Measurements from ENCODE around the gene SF3B3. TPM values are rescaled to one million over a fixed set of nuclear protein-coding genes. Genes with fewer than 3 reads are reported as not detected.
"Not testable (repeated sequence)": the region's sequence is repeated elsewhere in the genome, so short reads cannot be mapped to it uniquely, and the experiment has no call there.

The SF3B3 gene
- total and polyA plus RNA-seq, 2 donors = 120 to 121 TPM

- WGBS = under 1% methylated on average over 36 of the region's 36 CpGs
- DNase-seq (ENCODE audit: low read depth in 6 of 9, low spot score in 9 of 9) = peak; percentile 81 to 96 (median 87)
- no peaks in the 10 kb centered on the region for H3K9me3 ChIP-seq (ENCODE audit: control insufficient read depth in 2 of 2, insufficient read depth in 1 of 2, low read length in 1 of 2)
These were observed 407 bp upstream of the SF3B3 start, which contains the start of gene COG4 for GRCh38 chr16:70523076-70523742. Gene COG4 (minus strand): TSS chr16:70523554. CDS start chr16:70523543, 11 bp downstream.

GRCh38 chr16:70524399-70524825, 796 bp downstream of the SF3B3 start:
- H3K4me1 ChIP-seq (ENCODE audit: control insufficient read depth in 2 of 2, insufficient read depth in 2 of 2, low read length in 2 of 2) = peaks cover 13 to 26% of the 10 kb centered on the region in 2 donors
- H3K27me3 ChIP-seq (ENCODE audit: control insufficient read depth in 2 of 2, insufficient read depth in 1 of 2, low read length in 1 of 2); H3K9me3 ChIP-seq (ENCODE audit: control insufficient read depth in 2 of 2, insufficient read depth in 1 of 2, low read length in 1 of 2); DNase-seq (ENCODE audit: low read depth in 6 of 9, low spot score in 9 of 9): not testable (repeated sequence)
- H3K27ac ChIP-seq (ENCODE audit: low read depth in 1 of 2, low read length in 1 of 2) = peak overlapping the region; percentile 95 to 97
- WGBS = under 1% methylated on average over 24 of the region's 24 CpGs
- H3K36me3 ChIP-seq (ENCODE audit: control insufficient read depth in 2 of 2, insufficient read depth in 2 of 2, low read length in 1 of 2) = peaks cover 20 to 35% of the 10 kb centered on the region in 2 donors
- H3K4me3 ChIP-seq (ENCODE audit: low read length in 2 of 2) = peak overlapping the region; percentile 93 to 99

More at GRCh38 chr16:70523076-70523742, 407 bp upstream of the SF3B3 start, which contains the start of gene COG4:
- Histone ChIP-seq H3K36me3 (ENCODE audit: control insufficient read depth in 2 of 2, insufficient read depth in 2 of 2, low read length in 1 of 2) (peaks cover 12 to 26% of the 10 kb centered on the region in 2 donors), H3K4me3 (ENCODE audit: low read length in 2 of 2) (peak within 1 kb of the TSS; percentile 93 to 99), H3K27me3 (ENCODE audit: control insufficient read depth in 2 of 2, insufficient read depth in 1 of 2, low read length in 1 of 2) (no peaks in the 10 kb centered on the region), H3K27ac (ENCODE audit: low read depth in 1 of 2, low read length in 1 of 2) (peak within 1 kb of the TSS; percentile 95 to 97), H3K4me1 (ENCODE audit: control insufficient read depth in 2 of 2, insufficient read depth in 2 of 2, low read length in 2 of 2) (peaks cover 13 to 26% of the 10 kb centered on the region in 2 donors)

- H3K4me1 ChIP-seq (ENCODE audit: control insufficient read depth in 2 of 2, insufficient read depth in 2 of 2, low read length in 2 of 2) = peaks cover 13 to 22% of the 10 kb centered on the region in 2 donors
- 79% methylated on average over 6 of the region's 6 CpGs for WGBS
- no peak for DNase-seq (ENCODE audit: low read depth in 6 of 9, low spot score in 9 of 9)
- no peak overlapping the region for H3K27ac ChIP-seq (ENCODE audit: low read depth in 1 of 2, low read length in 1 of 2)
- peaks cover 37 to 52% of the 10 kb centered on the region in 2 donors for H3K36me3 ChIP-seq (ENCODE audit: control insufficient read depth in 2 of 2, insufficient read depth in 2 of 2, low read length in 1 of 2)
- no peaks in the 10 kb centered on the region for H3K9me3 ChIP-seq (ENCODE audit: control insufficient read depth in 2 of 2, insufficient read depth in 1 of 2, low read length in 1 of 2)
- H3K27me3 ChIP-seq (ENCODE audit: control insufficient read depth in 2 of 2, insufficient read depth in 1 of 2, low read length in 1 of 2) = no peaks in the 10 kb centered on the region
- H3K4me3 ChIP-seq (ENCODE audit: low read length in 2 of 2) = no peak overlapping the region
These were observed 2.8 kb downstream of the SF3B3 start for GRCh38 chr16:70526403-70526802.

GRCh38 chr16:70527315-70527996, 3.8 kb downstream of the SF3B3 start:
- no peak overlapping the region for H3K4me3 ChIP-seq (ENCODE audit: low read length in 2 of 2)
- H3K36me3 ChIP-seq (ENCODE audit: control insufficient read depth in 2 of 2, insufficient read depth in 2 of 2, low read length in 1 of 2) = peaks cover 46 to 60% of the 10 kb centered on the region in 2 donors
- DNase-seq (ENCODE audit: low read depth in 6 of 9, low spot score in 9 of 9) = no peak
- H3K27ac ChIP-seq (ENCODE audit: low read depth in 1 of 2, low read length in 1 of 2) = no peak overlapping the region
- H3K4me1 ChIP-seq (ENCODE audit: control insufficient read depth in 2 of 2, insufficient read depth in 2 of 2, low read length in 2 of 2) = peaks cover 9 to 15% of the 10 kb centered on the region in 2 donors
- WGBS = 94% methylated on average over 8 of the region's 8 CpGs
- no peaks in the 10 kb centered on the region for H3K9me3 ChIP-seq (ENCODE audit: control insufficient read depth in 2 of 2, insufficient read depth in 1 of 2, low read length in 1 of 2)
- H3K27me3 ChIP-seq (ENCODE audit: control insufficient read depth in 2 of 2, insufficient read depth in 1 of 2, low read length in 1 of 2) = no peaks in the 10 kb centered on the region

- Histone ChIP-seq H3K36me3 (ENCODE audit: control insufficient read depth in 2 of 2, insufficient read depth in 2 of 2, low read length in 1 of 2) (peaks cover 54 to 77% of the 10 kb centered on the region in 2 donors), H3K4me3 (ENCODE audit: low read length in 2 of 2) (no peak overlapping the region), H3K4me1 (ENCODE audit: control insufficient read depth in 2 of 2, insufficient read depth in 2 of 2, low read length in 2 of 2) (peaks cover 7 to 14% of the 10 kb centered on the region in 2 donors), H3K9me3 (ENCODE audit: control insufficient read depth in 2 of 2, insufficient read depth in 1 of 2, low read length in 1 of 2) (no peaks in the 10 kb centered on the region), H3K27ac (ENCODE audit: low read depth in 1 of 2, low read length in 1 of 2) (no peak overlapping the region), H3K27me3 (ENCODE audit: control insufficient read depth in 2 of 2, insufficient read depth in 1 of 2, low read length in 1 of 2) (no peaks in the 10 kb centered on the region)
- 85% methylated on average over 8 of the region's 8 CpGs for WGBS
- DNase-seq (ENCODE audit: low read depth in 6 of 9, low spot score in 9 of 9) = peak in 1 of 9 donors; percentile 41
These were observed 5.6 kb downstream of the SF3B3 start for GRCh38 chr16:70529051-70529777.

DNA sequence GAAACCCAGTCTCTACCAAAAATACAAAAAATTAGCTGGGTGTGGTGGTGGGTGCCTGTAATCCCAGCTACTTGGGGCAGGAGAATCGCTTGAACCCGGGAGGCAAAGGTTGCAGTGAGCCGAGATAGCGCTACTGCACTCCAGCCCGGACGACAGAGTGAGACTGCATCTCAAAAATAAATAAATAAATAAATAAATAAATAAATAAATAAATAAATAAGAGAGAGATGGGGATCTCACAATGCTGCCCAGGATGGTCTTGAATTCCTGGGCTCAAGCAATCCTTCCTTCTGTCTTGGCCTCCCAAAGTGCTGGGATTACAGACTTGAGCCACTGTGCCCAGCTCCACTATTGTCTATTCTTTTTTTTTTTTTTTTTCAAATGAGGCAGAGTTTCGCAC, 6.3 kb downstream of the SF3B3 start:
- not testable (repeated sequence) for H3K27me3 ChIP-seq (ENCODE audit: control insufficient read depth in 2 of 2, insufficient read depth in 1 of 2, low read length in 1 of 2); H3K9me3 ChIP-seq (ENCODE audit: control insufficient read depth in 2 of 2, insufficient read depth in 1 of 2, low read length in 1 of 2)

DNA sequence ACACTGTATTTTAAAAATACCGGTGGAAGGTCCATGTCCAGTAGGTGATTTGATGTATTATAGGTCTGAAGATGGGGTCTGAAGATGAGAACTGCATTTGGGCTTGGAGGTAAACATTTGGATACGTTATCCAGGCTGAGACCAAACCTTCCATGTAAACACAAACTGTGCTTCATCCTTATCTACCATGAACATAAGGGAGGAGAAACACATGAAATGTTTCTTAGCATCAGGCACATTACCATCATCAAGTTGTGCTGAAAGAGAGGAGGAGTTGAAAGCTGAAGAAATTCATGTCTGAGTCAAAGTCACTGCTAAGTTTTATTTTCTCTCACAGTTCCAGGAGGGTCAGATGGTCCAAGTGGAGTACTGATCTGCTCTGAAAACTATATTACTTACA, 11.4 kb downstream of the SF3B3 start:
- H3K4me1 ChIP-seq (ENCODE audit: control insufficient read depth in 2 of 2, insufficient read depth in 2 of 2, low read length in 2 of 2) = no peaks in the 10 kb centered on the region
- 96% methylated on average over 2 of the region's 2 CpGs for WGBS

More for the DNA sequence above, 6.3 kb downstream of the SF3B3 start:
- H3K4me1 ChIP-seq (ENCODE audit: control insufficient read depth in 2 of 2, insufficient read depth in 2 of 2, low read length in 2 of 2) = peaks cover 5 to 12% of the 10 kb centered on the region in 2 donors
- H3K36me3 ChIP-seq (ENCODE audit: control insufficient read depth in 2 of 2, insufficient read depth in 2 of 2, low read length in 1 of 2) = peaks cover 60 to 84% of the 10 kb centered on the region in 2 donors
- DNase-seq (ENCODE audit: low read depth in 6 of 9, low spot score in 9 of 9); H3K27ac ChIP-seq (ENCODE audit: low read depth in 1 of 2, low read length in 1 of 2); H3K4me3 ChIP-seq (ENCODE audit: low read length in 2 of 2): not testable (repeated sequence)
- 98% methylated on average over 7 of the region's 7 CpGs for WGBS

GRCh38 chr16:70540994-70541393, 17.4 kb downstream of the SF3B3 start:
- WGBS = 89% methylated on average over 3 of the region's 3 CpGs
- Histone ChIP-seq H3K36me3 (ENCODE audit: control insufficient read depth in 2 of 2, insufficient read depth in 2 of 2, low read length in 1 of 2) (peaks cover 79 to 98% of the 10 kb centered on the region in 2 donors), H3K4me1 (ENCODE audit: control insufficient read depth in 2 of 2, insufficient read depth in 2 of 2, low read length in 2 of 2) (no peaks in the 10 kb centered on the region), H3K9me3 (ENCODE audit: control insufficient read depth in 2 of 2, insufficient read depth in 1 of 2, low read length in 1 of 2) (no peaks in the 10 kb centered on the region), H3K4me3 (ENCODE audit: low read length in 2 of 2) (no peak overlapping the region), H3K27ac (ENCODE audit: low read depth in 1 of 2, low read length in 1 of 2) (no peak overlapping the region), H3K27me3 (ENCODE audit: control insufficient read depth in 2 of 2, insufficient read depth in 1 of 2, low read length in 1 of 2) (no peaks in the 10 kb centered on the region)
- no peak for DNase-seq (ENCODE audit: low read depth in 6 of 9, low spot score in 9 of 9)

More for the DNA sequence above, 11.4 kb downstream of the SF3B3 start:
- Histone ChIP-seq H3K36me3 (ENCODE audit: control insufficient read depth in 2 of 2, insufficient read depth in 2 of 2, low read length in 1 of 2) (peaks cover 71 to 89% of the 10 kb centered on the region in 2 donors), H3K9me3 (ENCODE audit: control insufficient read depth in 2 of 2, insufficient read depth in 1 of 2, low read length in 1 of 2) (no peaks in the 10 kb centered on the region), H3K27ac (ENCODE audit: low read depth in 1 of 2, low read length in 1 of 2) (no peak overlapping the region), H3K4me3 (ENCODE audit: low read length in 2 of 2) (no peak overlapping the region), H3K27me3 (ENCODE audit: control insufficient read depth in 2 of 2, insufficient read depth in 1 of 2, low read length in 1 of 2) (no peaks in the 10 kb centered on the region)
- DNase-seq (ENCODE audit: low read depth in 6 of 9, low spot score in 9 of 9) = no peak
